K562 (cell line): ENCODE results near the gene ACSBG1. TPM values are rescaled to one million over a fixed set of nuclear protein-coding genes. Genes with fewer than 3 reads are reported as not detected.

Experiments used
- ATAC-seq: fragments of 200-7000 bp; cut with Tn5 transposase; 3 replicates; pipeline ENCODE4 v1.9.1; 2020; ENCODE audit warnings: moderate library complexity
- BruUV-seq: library from RNA; stranded (reverse); fragments of 400-500 nt; replicated peaks from 2 replicates; lab custom pipeline; 2021; lab: Mats Ljungman, UMichigan
- CTCF ChIA-PET: fragments of 300-600 bp; formaldehyde crosslinking; extraction: SDS; loops from one replicate; lab custom pipeline; 2021; ENCODE audit warnings: low intra/inter-chr PET ratio; lab: Yijun Ruan, JAX
- POLR2A ChIA-PET: fragments of 300-600, 350-650 bp; sonication (Branson Sonifier 250); formaldehyde crosslinking; extraction: SDS; loops from one replicate; lab custom pipeline; 2021; ENCODE audit warnings: antibody characterized with exemption, inconsistent platforms; lab: Yijun Ruan, JAX
- DNase-seq, 4 experiments: peaks; one replicate each; pipeline versions ENCODE4 v3.0.0 to v3.0.0-alpha.2; 2011 to 2018; ENCODE audit warnings: low spot score in 3 of 4, mixed read lengths in 3 of 4; ENCODE audit errors: extremely low read depth in 1 of 4
- FAIRE-seq: peaks from 2 replicates; lab custom pipeline; 2011; peaks lifted over from hg19 to GRCh38; lab: Jason Lieb, UNC
- H2AFZ ChIP-seq: 2 replicates; pipeline ENCODE4 v1.6.0; 2011; ENCODE audit warnings: low read depth, low read length, control low read depth, inconsistent platforms
- H3K27ac ChIP-seq: fragments of 200-600 bp; 3 replicates; pipeline ENCODE4 v1.8.0; 2011; ENCODE audit warnings: low read depth, mild to moderate bottlenecking, control low read depth, inconsistent platforms, low read length, moderate library complexity, mixed read lengths; ENCODE audit errors: extremely low read depth
- H3K27me3 ChIP-seq, 2 experiments: fragments of 300-600 bp in 1 of 2; 2 replicates in 1 of 2; 3 replicates in 1 of 2; pipeline versions ENCODE4 v1.6.0 to v1.8.0; 2011; ENCODE audit warnings: inconsistent platforms in 2 of 2, low read length in 2 of 2, mild to moderate bottlenecking in 1 of 2, mixed read lengths in 1 of 2, moderate library complexity in 1 of 2; ENCODE audit not compliant: control insufficient read depth in 2 of 2, insufficient read depth in 2 of 2
- H3K36me3 ChIP-seq: fragments of 300-600 bp; 3 replicates; pipeline ENCODE4 v1.8.0; 2011; ENCODE audit warnings: mild to moderate bottlenecking, low read length, inconsistent platforms; ENCODE audit not compliant: control insufficient read depth, insufficient read depth
- H3K4me1 ChIP-seq, 2 experiments: fragments of 200-600 bp in 1 of 2; replicated peaks in 1 of 2; 2 replicates in 1 of 2; 3 replicates in 1 of 2; pipeline versions ENCODE4 v1.5.1 to v1.8.0; 2011; ENCODE audit warnings: inconsistent platforms in 2 of 2, low read length in 2 of 2, mild to moderate bottlenecking in 1 of 2, mixed read lengths in 1 of 2, moderate library complexity in 1 of 2; ENCODE audit not compliant: control insufficient read depth in 2 of 2, insufficient read depth in 2 of 2
- H3K4me2 ChIP-seq: 2 replicates; pipeline ENCODE4 v1.6.1; 2011; ENCODE audit warnings: low read length, control low read depth, inconsistent platforms, mixed read lengths; ENCODE audit not compliant: insufficient read depth
- H3K4me3 ChIP-seq: fragments of 200-600 bp; sonication (generic), shearing (Covaris generic); 2 replicates; pipeline ENCODE4 v1.5.1; 2016; ENCODE audit warnings: control low read depth, inconsistent platforms
- H3K79me2 ChIP-seq: fragments of 200-600 bp; 3 replicates; pipeline ENCODE4 v1.8.0; 2011; ENCODE audit warnings: low read length, inconsistent platforms; ENCODE audit not compliant: control insufficient read depth, insufficient read depth
- H3K9ac ChIP-seq, 2 experiments: 2 replicates each; pipeline versions ENCODE4 v1.6.0 to v1.6.1; 2011; ENCODE audit warnings: low read depth in 2 of 2, low read length in 2 of 2, control low read depth in 1 of 2, inconsistent platforms in 1 of 2, mild to moderate bottlenecking in 1 of 2, mixed read lengths in 1 of 2; ENCODE audit not compliant: insufficient read depth in 1 of 2
- H3K9me1 ChIP-seq: one replicate; pipeline ENCODE4 v1.6.0; 2011; ENCODE audit warnings: inconsistent platforms, mild to moderate bottlenecking, low read length, moderate library complexity; ENCODE audit not compliant: control insufficient read depth, insufficient read depth
- H3K9me3 ChIP-seq: replicated peaks from 2 replicates; pipeline ENCODE4 v1.5.1; 2011; ENCODE audit warnings: low read depth, low read length, inconsistent platforms; ENCODE audit not compliant: control insufficient read depth, insufficient read depth
- H4K20me1 ChIP-seq: replicated peaks from 2 replicates; pipeline ENCODE4 v1.6.1; 2011; ENCODE audit warnings: low read length, inconsistent platforms, mixed read lengths; ENCODE audit not compliant: control insufficient read depth, insufficient read depth
- ARHGAP35 ChIP-seq: fragments of 450-650 bp; IDR thresholded peaks from 2 replicates; pipeline ENCODE4 v1.6.1; 2018; ENCODE audit not compliant: partially characterized antibody
- ETV5 ChIP-seq: sonication (generic); formaldehyde crosslinking; IDR thresholded peaks from 2 replicates; pipeline ENCODE4 v1.4.0; 2020; ENCODE audit warnings: low read depth, mild to moderate bottlenecking, missing genetic modification reagents
- NR1H2 ChIP-seq: sonication (generic); formaldehyde crosslinking; IDR thresholded peaks from 2 replicates; pipeline ENCODE4 v1.4.0; 2020; ENCODE audit warnings: mild to moderate bottlenecking, missing genetic modification reagents
- NUFIP1 ChIP-seq: fragments of 450-650 bp; IDR thresholded peaks from 2 replicates; pipeline ENCODE4 v1.6.1; 2018; ENCODE audit not compliant: partially characterized antibody
- RAD21 ChIP-seq, 2 experiments: fragments of 250-450 bp in 1 of 2; fragments of 450-650 bp in 1 of 2; sonication (Bioruptor Pico) in 1 of 2; formaldehyde crosslinking in 1 of 2; IDR thresholded peaks in 1 of 2; conservative IDR thresholded peaks in 1 of 2; 2 replicates each; pipeline versions ENCODE4 v1.4.0 to v1.8.0; 2020 to 2022; ENCODE audit warnings: mild to moderate bottlenecking in 2 of 2, moderate library complexity in 1 of 2
- RBM22 ChIP-seq: fragments of 200-400 bp; formaldehyde crosslinking; IDR thresholded peaks from 2 replicates; pipeline ENCODE4 v1.6.1; 2018; ENCODE audit warnings: low read length, low read depth; ENCODE audit not compliant: poor library complexity, severe bottlenecking
- RBM25 ChIP-seq: fragments of 200-400 bp; formaldehyde crosslinking; IDR thresholded peaks from 2 replicates; pipeline ENCODE4 v1.6.1; 2018; ENCODE audit warnings: low read length, low read depth, moderate library complexity; ENCODE audit not compliant: severe bottlenecking
- RNF2 ChIP-seq: sonication (generic); IDR thresholded peaks from 2 replicates; pipeline ENCODE4 v1.6.1; 2016
- SOX6 ChIP-seq: fragments of 450-650 bp; IDR thresholded peaks from 2 replicates; pipeline ENCODE4 v1.6.1; 2014; ENCODE audit warnings: mild to moderate bottlenecking
- ZBTB2 ChIP-seq: fragments of 450-650 bp; IDR thresholded peaks from 2 replicates; pipeline ENCODE4 v1.6.1; 2016; ENCODE audit warnings: antibody characterized with exemption
- ZNF143 ChIP-seq: sonication (generic); formaldehyde crosslinking; IDR thresholded peaks from 2 replicates; pipeline ENCODE4 v1.9.0; 2022; ENCODE audit warnings: mild to moderate bottlenecking, missing genetic modification reagents
- WGBS: fragments of 100-300 bp; shearing (Covaris generic); methylation state at CpG from one replicate; pipeline ENCODE4 v1.1.6; 2016; ENCODE audit warnings: low coverage, mixed read lengths; ENCODE audit not compliant: insufficient coverage; ENCODE audit errors: missing lambda C conversion rate; 5-methylcytosine and 5-hydroxymethylcytosine counted together
- in situ Hi-C: fragments of 300-500 bp; cut with MboI; formaldehyde crosslinking; loops from 4 replicates; pipeline ENCODE4 v1.15.0; 2018; ENCODE audit warnings: inconsistent platforms, mixed read lengths
- intact Hi-C: fragments of 100-400 bp; cut with micrococcal nuclease; formaldehyde crosslinking; loops from 2 replicates; pipeline ENCODE4 v1.14.2; 2022
- polyA plus RNA-seq, 8 experiments: library from polyadenylated mRNA; depleted of rRNA in 4 of 8; stranded (reverse) in 5 of 8; unstranded in 3 of 8; fragments of >200 nt; fragmentation: Nextera tagmentation in 2 of 8; fragmentation: Illumina TruSeq in 1 of 8; extraction: Ambion mirVana in 2 of 8; extraction: Trizol in 1 of 8; gene quantifications; 2 replicates each; pipeline versions ENCODE4 v1.2.1 to v1.2.3, GENCODE V29; 2011 to 2014; ENCODE audit warnings: inconsistent platforms in 1 of 8, missing spikeins in 1 of 8
- total RNA-seq, 7 experiments: library from RNA; depleted of rRNA in 6 of 7; stranded (reverse); fragments of >200 nt in 6 of 7; fragmentation: Illumina TruSeq in 2 of 7; extraction: Trizol in 2 of 7; gene quantifications; 2 replicates each; pipeline versions ENCODE4 v1.2.1 to v1.2.3, GENCODE V29; 2011 to 2021; ENCODE audit warnings: low replicate concordance in 1 of 7

The ACSBG1 gene
- total and polyA plus RNA-seq, 9 of the 15 experiments (the other 6 are each of a cell fraction or from before 2014, with no cell fraction given) = 0.36 to 6.4 (median 2.5) TPM

- Histone ChIP-seq H3K27me3 (no peaks in the 10 kb centered on the region), H3K79me2 (peaks cover 9% of the 10 kb centered on the region; the same call in 2 of the 3 replicates), H3K4me2 (no peak overlapping the region), H3K4me1 (peaks cover 17 to 29% of the 10 kb centered on the region in 2 experiments), H2AFZ (no peak overlapping the region), H3K4me3 (no peak overlapping the region), H3K9me1 (no peaks in the 10 kb centered on the region), H3K36me3 (no peaks in the 10 kb centered on the region), H3K9me3 (no peaks in the 10 kb centered on the region), H3K27ac (no peak overlapping the region), H4K20me1 (no peaks in the 10 kb centered on the region; the same call in 1 of the 2 replicates), H3K9ac (no peak overlapping the region)
- no TSS peak for BruUV-seq
- ChIA-PET POLR2A (no interaction called here), CTCF (interaction anchor here (0.6 kb wide), 1 partner anchor 108 kb away, joined by 3 read pairs; no protein-coding TSS in a partner anchor)
- intact Hi-C loops (loop anchor here (5.0 kb wide), 1 partner anchor 108 kb away; no protein-coding TSS in a partner anchor), in situ Hi-C loops (no loop called here)
- DNase-seq = no peak
- no peak for FAIRE-seq
- no peak for ATAC-seq
- WGBS = 64% methylated on average over 2 of the region's 2 CpGs
- TF ChIP-seq NUFIP1 (no peak), RBM22 (no peak), RAD21 (CRISPR knock-in tag; conservative IDR thresholded peaks at IDR 0.05 in 1 of 2, IDR thresholded peaks at IDR 0.05 in 1 of 2) (no peak), ZBTB2 (no peak), ZNF143 (CRISPR knock-in tag) (no peak), ETV5 (no peak), NR1H2 (no peak), RNF2 (no peak), ARHGAP35 (no peak), SOX6 (no peak), RBM25 (no peak)
These were observed 100.6 kb downstream of the ACSBG1 start for GRCh38 chr15:78133801-78134200.
